IPS-NIHi7 (cell line): ENCODE measurements around the gene ATF6B.
"Not testable (repeated sequence)": the region's sequence is repeated elsewhere in the genome, so short reads cannot be mapped to it uniquely, and the experiment has no call there.

ENCODE experiments used
- DNase-seq: peaks from one replicate; pipeline ENCODE4 v3.0.0; 2012; ENCODE audit warnings: mixed read lengths; ENCODE audit errors: extremely low spot score

ATF6B gene

GRCh38 chr6:32154514-32155161, 26.6 kb upstream of the ATF6B start:
- peak; percentile 75 for DNase-seq

- DNase-seq: peak; percentile 81
These were observed 25.8 kb upstream of the ATF6B start, which contains the start of gene PPT2 for GRCh38 chr6:32153564-32154513. Gene PPT2 (plus strand): TSS chr6:32154141. CDS start chr6:32154595, 454 bp downstream.

- peak; percentile 62 for DNase-seq
These were observed 24.9 kb upstream of the ATF6B start for GRCh38 chr6:32152769-32153563.

GRCh38 chr6:32151863-32152768, 24.1 kb upstream of the ATF6B start, which contains the start of gene PRRT1:
Gene PRRT1 (minus strand): TSS chr6:32151939. CDS start chr6:32151827, 112 bp downstream.
- no peak for DNase-seq

GRCh38 chr6:32151181-32151862, 23.3 kb upstream of the ATF6B start:
- no peak for DNase-seq

GRCh38 chr6:32149932-32150870, 22.2 kb upstream of the ATF6B start:
- no peak for DNase-seq

- DNase-seq: no peak
These were observed 21.2 kb upstream of the ATF6B start for GRCh38 chr6:32149092-32149755.

GRCh38 chr6:32148289-32149091, 20.4 kb upstream of the ATF6B start:
- peak; percentile 89 for DNase-seq

GRCh38 chr6:32147401-32148132, 19.5 kb upstream of the ATF6B start:
- no peak for DNase-seq

- DNase-seq: no peak
These were observed 18.6 kb upstream of the ATF6B start for GRCh38 chr6:32146687-32147086.

- DNase-seq: no peak
These were observed 18.2 kb upstream of the ATF6B start for GRCh38 chr6:32146287-32146686.

- not testable (repeated sequence) for DNase-seq
These were observed 16.2 kb upstream of the ATF6B start for GRCh38 chr6:32144238-32144637.

GRCh38 chr6:32140420-32141046, 12.5 kb upstream of the ATF6B start:
- DNase-seq: no peak

GRCh38 chr6:32139590-32139989, 11.5 kb upstream of the ATF6B start:
- no peak for DNase-seq

GRCh38 chr6:32137454-32137853, 9.4 kb upstream of the ATF6B start:
- DNase-seq: no peak

- no peak for DNase-seq
These were observed 5.7 kb upstream of the ATF6B start for GRCh38 chr6:32133786-32134185.

GRCh38 chr6:32132110-32132509, 4.1 kb upstream of the ATF6B start:
- no peak for DNase-seq
